Stimulated activated CD4-positive, alpha-beta T cell treated with anti-CD3 and anti-CD28 coated beads, Interleukin-2, amount 100 ng/mL, for 4 hours (primary cell): ENCODE measurements around the gene FEZF1.
"Not testable (repeated sequence)": the region's sequence is repeated elsewhere in the genome, so short reads cannot be mapped to it uniquely, and the experiment has no call there.

ENCODE experiments used
- DNase-seq: peaks from one replicate; pipeline ENCODE4 v3.0.0-alpha.2; 2020; ENCODE audit warnings: low read depth

Gene FEZF1

DNA sequence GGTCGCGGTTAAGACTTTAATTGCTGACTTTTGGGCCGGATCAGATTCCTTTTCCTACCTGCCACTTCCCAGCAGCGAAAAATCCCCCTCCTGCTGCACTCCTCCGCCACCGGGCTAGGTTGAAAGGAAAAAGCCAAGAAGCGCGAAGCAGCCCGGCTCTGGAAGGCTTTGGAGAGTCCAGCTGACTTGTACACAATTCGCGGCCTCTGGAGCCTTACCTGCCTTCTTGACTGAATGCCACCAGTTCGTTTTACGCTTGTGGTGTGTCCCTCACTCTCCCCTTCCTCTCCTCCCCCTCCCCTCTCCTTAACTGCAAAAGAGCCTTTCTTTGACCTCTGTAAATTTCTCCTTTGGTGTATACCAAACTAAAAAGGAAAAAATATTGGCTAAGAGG lies 2.7 kb upstream of the FEZF1 start:
- DNase-seq = no peak

GRCh38 chr7:122306320-122307227 lies 2.0 kb upstream of the FEZF1 start:
- no peak for DNase-seq

DNA sequence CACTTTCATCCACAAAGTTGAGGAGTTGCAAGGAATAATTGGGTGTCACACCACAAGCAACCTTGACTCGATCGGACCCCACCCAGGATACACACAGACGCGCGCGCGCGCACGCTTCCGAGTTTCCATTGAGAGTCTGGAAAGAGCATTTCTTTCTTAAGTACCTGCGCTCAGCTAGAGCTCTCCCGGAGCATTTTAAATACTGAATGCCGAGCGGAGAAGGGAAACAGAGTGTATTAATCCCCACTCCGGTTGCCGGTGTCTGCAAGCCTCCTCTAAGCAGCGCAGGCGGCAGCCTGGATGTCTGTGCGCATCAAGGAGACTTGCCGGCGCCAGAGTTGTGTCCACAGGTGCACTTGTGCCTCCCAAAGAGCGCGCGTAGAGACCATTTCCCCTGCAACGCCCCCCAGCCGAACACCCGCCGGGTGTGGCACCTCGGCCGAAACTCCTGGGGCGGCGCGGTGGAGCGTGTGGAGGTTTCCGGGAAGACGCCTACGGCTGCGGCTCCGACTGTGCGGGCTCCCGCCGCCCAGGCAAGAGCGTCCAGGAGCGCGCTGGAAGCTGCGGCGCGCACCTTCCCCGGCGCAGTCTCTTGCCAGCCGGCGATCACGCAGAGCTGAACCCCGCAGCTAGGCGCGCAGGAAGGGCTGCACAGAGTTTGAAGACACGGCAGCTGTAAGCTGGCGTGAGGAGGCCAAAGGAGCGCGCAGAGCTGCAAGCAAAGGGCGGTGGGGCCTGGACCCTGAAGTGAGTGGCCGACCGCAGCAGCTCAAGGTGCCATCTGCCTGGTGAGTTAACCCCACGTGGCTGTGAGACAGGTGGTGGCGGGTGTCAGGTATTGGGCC lies 1.1 kb upstream of the FEZF1 start:
- no peak for DNase-seq

GRCh38 chr7:122304996-122305421 lies 459 bp upstream of the FEZF1 start:
- DNase-seq = no peak

- DNase-seq = no peak
Observed at GRCh38 chr7:122303531-122304318, 825 bp downstream of the FEZF1 start.

- DNase-seq = no peak
Observed at GRCh38 chr7:122302761-122303530, 1.6 kb downstream of the FEZF1 start.

DNA sequence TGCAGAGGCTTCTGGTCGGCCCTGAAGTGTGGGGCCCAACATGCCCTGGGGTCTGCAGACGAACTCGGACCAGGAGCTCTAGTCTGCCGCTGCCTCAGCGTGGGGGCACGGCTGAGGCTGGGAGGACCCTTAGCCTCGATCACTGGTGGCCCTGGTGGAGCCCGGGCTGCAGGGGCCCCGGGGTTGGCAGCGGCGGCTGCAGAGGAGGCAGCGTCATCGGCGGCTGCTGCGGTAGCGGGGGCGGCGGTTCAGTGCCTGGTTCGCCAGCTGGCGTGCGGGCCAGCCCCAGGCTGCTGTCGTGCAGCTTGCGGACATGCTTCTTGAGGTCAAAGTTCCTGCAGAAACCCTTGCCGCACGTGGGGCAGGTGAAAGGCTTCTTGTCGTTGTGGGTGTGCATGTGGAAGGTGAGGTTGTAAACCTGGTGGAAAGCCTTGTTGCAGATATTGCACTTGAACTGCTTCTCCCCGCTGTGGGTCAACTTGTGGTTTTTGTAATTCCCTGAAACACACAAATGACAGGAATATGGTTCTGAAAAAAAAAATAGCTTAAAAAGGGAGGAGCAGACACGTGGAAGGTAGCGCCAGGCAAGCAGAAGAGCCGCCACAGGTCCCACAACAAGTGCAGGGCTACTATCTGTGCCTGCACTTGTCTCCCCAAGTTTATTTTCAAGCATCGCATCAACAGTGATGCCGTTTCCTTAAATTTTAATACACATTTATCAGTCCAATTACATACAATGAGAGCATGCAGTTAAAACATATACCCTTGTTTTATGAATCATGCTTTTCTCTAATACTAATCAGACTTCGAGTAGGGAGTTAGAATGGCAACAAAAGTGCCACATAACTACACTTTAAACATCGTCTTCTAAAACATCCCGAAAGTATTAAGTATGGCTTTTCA lies 2.4 kb downstream of the FEZF1 start:
- no peak for DNase-seq

DNA sequence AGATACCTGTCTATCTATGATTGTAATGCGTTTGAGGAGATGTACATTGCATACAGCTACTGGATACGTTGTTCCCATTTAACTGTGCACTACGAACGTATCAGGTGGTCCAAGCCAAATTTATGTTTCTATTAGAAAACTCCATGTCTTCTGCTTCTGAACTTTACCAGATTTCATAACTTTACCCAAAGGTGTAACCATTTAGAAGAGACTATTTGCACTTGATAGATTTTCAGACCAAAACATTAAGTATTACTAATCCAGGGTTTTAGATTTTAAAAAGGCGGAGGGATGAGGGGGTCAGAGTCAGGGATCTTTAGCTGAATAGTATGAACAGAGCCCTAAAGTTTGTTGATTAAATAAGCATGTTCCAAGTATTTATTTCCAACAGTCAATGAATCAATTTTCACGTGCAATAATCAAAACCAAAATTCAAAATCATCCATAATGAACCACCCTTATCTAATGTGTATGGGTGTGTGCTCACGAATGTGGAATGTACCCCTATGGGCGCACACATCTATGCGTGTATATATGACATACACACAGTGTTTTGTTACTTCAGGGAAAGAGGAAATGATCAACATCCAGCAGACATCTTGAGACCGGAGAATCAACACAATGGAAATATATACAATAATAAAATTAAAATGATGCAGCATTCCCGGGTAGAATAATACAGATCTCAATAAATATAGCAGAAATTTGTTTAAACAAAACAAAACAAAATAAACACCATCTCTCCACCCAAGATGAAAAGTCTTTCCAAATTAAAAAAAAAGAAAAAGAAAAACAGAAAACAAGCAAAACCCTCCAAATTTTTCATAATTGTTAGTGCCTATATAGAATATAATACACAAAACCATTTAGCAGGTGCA lies 3.4 kb downstream of the FEZF1 start:
- DNase-seq = no peak

GRCh38 chr7:122300211-122300932 lies 4.2 kb downstream of the FEZF1 start:
- no peak for DNase-seq

DNA sequence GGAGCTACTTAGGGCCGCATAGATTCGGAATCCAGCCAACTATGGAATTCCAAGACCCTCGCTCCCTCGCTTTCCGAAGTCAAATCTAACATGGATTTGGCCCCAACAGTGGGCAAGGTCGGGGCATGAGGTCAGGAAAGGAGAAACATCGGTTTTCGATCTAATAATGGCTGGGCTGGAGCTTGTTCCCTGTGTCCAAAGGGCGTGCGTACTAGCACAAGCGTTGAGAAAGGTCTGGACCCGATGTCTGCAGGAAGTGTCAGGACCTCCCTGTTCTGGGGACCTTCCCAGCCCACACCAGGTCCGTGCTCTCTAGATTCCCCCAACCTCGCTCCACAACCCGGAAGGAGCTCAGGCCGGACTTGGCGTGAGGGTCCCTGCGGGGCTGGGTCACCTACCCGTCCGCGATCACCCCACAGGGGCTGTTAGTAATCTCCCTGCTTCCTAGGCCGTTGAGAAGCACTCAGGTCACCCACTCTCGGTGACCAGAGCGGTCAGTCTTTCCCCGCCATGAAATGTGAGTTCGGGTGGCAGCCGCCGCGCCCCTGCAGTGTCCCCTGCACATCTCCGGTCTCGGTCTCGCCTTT lies 4.8 kb downstream of the FEZF1 start:
- no peak for DNase-seq

DNA sequence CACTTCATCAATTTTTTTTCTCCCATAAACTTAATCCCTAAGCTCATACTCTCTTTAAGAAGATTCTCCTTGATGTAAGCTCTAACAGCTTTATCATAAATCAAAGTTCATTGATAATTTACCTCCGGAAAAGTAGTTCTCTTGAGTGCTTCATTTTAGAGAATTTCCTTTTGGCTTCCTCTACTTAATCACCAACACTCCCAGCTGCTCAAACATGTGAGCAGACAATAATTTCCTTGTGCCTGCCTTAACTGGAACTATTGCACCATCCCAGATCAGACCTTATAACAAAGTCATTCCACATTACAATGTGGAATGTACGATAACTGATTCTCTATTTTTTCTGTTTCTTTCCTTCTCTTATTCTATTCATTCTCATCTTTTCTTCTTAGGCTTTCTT lies 5.9 kb downstream of the FEZF1 start:
- DNase-seq = no peak

DNA sequence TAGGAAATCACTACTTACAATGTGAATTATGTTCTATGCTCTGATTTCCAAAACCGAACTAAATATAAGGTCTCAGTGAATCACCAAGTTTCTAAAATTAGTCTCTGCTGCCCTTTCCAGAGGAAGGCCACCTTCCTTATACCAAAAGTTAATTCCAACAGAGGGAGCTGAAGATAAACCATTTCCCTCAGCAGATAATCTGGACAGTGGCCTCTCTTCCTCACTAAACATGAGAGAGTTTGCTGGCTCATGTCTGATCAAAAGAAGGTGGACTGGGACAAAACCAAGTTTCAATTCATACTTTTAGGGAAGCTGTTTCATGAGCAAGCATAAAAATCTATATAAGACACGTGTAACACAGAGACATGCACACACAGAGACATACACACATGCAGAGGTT lies 6.4 kb downstream of the FEZF1 start:
- no peak for DNase-seq

DNA sequence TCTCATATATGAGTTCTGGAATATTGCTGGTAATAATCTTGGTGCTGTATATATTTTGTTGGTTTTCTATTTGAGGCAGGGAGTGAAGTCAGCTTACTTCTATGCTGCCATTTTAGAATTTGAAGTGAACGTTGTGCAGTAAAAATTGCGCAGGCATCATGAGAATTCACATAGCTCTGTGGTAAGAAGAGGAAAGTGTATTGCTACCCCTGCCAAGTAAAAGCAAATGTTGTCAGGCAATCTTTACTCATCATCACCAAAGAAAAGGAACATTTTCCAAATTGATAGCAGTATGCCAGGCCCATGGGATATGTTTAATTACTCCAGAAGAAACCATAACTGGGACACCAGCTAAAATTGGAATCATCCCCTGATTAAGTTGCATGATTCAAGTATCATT lies 13.4 kb downstream of the FEZF1 start:
- DNase-seq = no peak

DNA sequence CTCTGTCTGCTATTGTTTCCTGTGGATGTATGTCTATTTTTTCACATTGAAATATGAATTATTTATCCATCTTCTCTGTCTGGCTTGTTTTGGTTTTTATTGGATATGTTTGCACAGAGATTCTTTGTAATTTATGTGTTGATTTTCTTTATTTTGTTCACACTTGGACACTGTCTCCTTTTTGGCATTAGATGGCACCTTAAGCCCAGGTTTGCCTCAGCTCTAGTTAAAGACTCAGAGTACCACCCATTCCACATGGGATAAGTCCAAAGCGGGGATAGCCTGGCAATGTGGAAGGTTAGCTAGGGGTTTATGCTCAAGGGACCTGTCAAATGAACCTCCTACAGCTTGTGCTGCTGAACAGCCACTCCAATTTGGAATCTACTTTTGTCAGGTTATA lies 14.1 kb downstream of the FEZF1 start:
- no peak for DNase-seq

GRCh38 chr7:122289426-122289825 lies 15.1 kb downstream of the FEZF1 start:
- DNase-seq = no peak

DNA sequence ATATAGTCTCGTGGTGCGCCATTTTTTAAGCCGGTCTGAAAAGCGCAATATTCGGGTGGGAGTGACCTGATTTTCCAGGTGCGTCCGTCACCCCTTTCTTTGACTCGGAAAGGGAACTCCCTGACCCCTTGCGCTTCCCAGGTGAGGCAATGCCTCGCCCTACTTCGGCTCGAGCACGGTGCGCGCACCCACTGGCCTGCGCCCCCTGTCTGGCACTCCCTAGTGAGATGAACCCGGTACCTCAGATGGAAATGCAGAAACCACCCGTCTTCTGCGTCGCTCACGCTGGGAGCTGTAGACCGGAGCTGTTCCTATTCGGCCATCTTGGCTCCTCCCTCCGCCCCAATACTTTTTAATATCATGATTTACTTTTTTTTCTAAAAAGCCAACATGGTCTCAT lies 19.9 kb downstream of the FEZF1 start:
- DNase-seq = not testable (repeated sequence)

DNA sequence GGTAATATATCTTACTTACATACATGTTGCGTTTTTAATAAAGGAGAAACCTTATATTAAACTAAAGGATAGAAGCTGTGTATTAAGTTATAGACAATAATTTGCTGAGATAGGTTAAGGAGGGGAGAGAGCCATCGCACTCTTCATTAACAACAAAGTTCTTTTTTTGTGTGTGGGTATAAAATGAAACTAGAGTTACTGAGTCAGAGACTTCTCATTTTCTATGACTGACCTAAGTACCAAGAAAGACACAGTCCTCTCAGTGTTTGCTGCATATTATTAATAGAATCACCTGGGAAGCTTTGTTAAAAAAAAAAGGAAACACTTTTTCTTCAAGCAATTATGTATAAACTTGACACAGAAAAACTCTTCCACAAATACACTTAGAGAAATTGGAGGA lies 31.4 kb downstream of the FEZF1 start:
- DNase-seq = no peak

DNA sequence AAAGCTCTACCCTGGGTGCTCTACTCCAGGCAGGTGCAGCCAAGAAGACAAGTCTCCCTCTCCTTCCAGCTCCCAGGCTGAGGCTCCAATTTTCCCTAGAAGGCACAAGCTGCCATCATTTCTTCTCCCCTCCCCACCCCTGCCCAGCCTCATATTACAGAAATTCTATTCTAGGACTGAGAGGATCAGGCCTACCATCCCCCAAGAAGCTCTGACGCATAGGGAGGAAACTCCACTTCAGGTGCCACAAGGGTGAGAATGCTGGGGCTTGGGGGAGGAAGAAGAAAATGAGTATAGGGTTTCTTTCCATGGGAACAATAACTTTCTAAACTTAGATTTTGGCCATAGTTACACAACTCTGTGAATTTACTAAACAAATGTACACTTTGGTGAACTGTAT lies 35.3 kb downstream of the FEZF1 start:
- no peak for DNase-seq
